ENCODE measurements around the gene KRT27. TPM values are rescaled to one million over a fixed set of nuclear protein-coding genes. Genes with fewer than 3 reads are reported as not detected.

The KRT27 gene
- total RNA-seq, 4 donors from 2014 or later: not detected

DNA sequence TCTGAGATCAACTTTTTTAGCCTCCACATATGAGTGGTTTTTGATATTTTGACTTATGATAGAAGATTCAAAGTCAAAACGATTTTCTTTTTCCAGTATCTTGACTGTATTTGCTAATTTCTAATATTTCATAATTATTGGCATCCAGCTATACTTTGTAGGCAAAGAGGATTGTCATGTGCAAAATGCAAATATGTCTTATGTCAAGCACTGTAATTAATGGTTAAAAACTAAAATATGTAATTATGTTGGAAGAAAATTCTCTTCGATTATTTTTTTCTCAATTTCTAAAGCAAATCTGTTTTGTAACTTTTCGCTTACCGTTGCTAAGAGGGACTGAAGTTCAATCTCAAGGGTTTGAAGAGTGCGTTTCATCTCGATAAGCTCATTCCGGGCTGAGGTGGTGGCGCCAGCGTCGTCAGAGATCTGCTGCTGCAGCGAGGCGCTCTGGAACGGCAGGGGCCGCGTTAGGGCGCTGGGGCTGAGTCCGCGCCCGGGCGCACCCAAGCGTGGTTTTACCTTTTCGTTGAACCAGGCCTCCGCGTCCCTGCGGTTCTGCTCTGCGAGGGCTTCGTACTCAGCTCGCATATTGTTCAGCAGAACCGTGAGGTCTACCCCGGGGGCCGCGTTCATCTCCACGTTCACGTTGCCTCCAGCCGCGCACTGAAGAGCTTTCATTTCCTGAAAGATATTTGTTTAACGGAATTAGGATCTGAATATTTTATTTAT, 3.0 kb downstream of the KRT27 start:
- Histone ChIP-seq H3K4me3 (peak overlapping the region; percentile 10 to 37 (median 25)), H3K9me3 (no peaks in the 10 kb centered on the region), H3K27ac (replicated peaks in 1 of 4) (no peak overlapping the region), H3K36me3 (no peaks in the 10 kb centered on the region), H3K27me3 (peaks cover 0 to 59% (median 13%) of the 10 kb centered on the region in 4 donors), H3K4me1 (no peaks in the 10 kb centered on the region)
- 35% methylated on average over 26 of the region's 37 CpGs for WGBS
- TF ChIP-seq POLR2AphosphoS5 (IDR thresholded peaks at IDR 0.05) (no peak), POLR2A (IDR thresholded peaks at IDR 0.05; ENCODE audit: low read depth) (no peak), EP300 (IDR thresholded peaks at IDR 0.05) (no peak)
- TF ChIP-seq, protein P1, sequence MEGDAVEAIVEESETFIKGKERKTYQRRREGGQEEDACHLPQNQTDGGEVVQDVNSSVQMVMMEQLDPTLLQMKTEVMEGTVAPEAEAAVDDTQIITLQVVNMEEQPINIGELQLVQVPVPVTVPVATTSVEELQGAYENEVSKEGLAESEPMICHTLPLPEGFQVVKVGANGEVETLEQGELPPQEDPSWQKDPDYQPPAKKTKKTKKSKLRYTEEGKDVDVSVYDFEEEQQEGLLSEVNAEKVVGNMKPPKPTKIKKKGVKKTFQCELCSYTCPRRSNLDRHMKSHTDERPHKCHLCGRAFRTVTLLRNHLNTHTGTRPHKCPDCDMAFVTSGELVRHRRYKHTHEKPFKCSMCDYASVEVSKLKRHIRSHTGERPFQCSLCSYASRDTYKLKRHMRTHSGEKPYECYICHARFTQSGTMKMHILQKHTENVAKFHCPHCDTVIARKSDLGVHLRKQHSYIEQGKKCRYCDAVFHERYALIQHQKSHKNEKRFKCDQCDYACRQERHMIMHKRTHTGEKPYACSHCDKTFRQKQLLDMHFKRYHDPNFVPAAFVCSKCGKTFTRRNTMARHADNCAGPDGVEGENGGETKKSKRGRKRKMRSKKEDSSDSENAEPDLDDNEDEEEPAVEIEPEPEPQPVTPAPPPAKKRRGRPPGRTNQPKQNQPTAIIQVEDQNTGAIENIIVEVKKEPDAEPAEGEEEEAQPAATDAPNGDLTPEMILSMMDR (IDR thresholded peaks at IDR 0.05): no peak
- DNase-seq (ENCODE audit: extremely low spot score): no peak
- intact Hi-C loops (cut with DNase I): no loop called here

DNA sequence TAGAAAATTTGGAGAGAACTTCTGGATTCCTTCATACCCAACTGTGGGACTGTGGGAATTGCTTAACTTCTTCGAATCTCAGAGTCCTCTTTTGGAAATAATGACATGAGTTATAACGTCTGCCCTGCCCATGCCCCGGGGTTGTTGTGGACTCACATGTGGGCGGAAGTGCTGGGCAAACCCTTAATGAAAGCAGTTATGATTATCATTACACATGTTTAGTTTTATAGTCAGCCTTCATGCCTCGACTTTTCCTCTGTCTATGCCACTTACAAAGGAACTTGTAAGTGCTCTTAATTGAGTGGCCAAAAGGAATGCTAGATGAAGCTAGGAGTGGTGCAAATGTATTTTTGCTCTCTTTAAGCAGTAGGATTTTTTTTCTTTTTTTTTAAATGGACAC, 3.9 kb downstream of the KRT27 start:
- H3K9me3 ChIP-seq: no peaks in the 10 kb centered on the region
- intact Hi-C loops (cut with DNase I): no loop called here
- no peaks in the 10 kb centered on the region for H3K4me1 ChIP-seq
- WGBS: 73% methylated on average over 5 of the region's 5 CpGs
- TF ChIP-seq, protein P1 (IDR thresholded peaks at IDR 0.05): no peak
- TF ChIP-seq EP300 (IDR thresholded peaks at IDR 0.05) (no peak), POLR2A (IDR thresholded peaks at IDR 0.05; ENCODE audit: low read depth) (no peak), POLR2AphosphoS5 (IDR thresholded peaks at IDR 0.05) (no peak)
- H3K4me3 ChIP-seq: no peak overlapping the region
- H3K36me3 ChIP-seq: no peaks in the 10 kb centered on the region
- no peak for DNase-seq (ENCODE audit: extremely low spot score)
- H3K27me3 ChIP-seq: peaks cover 0 to 63% (median 13%) of the 10 kb centered on the region in 4 donors
- H3K27ac ChIP-seq (replicated peaks in 1 of 4): no peak overlapping the region

- DNase-seq (ENCODE audit: extremely low spot score): no peak
- TF ChIP-seq POLR2AphosphoS5 (IDR thresholded peaks at IDR 0.05) (no peak), POLR2A (IDR thresholded peaks at IDR 0.05; ENCODE audit: low read depth) (no peak), EP300 (IDR thresholded peaks at IDR 0.05) (no peak)
- TF ChIP-seq, protein P1 (IDR thresholded peaks at IDR 0.05): no peak
- Histone ChIP-seq H3K36me3 (no peaks in the 10 kb centered on the region), H3K27me3 (peaks cover 0 to 63% (median 13%) of the 10 kb centered on the region in 4 donors), H3K4me1 (no peaks in the 10 kb centered on the region), H3K4me3 (no peak overlapping the region), H3K27ac (replicated peaks in 1 of 4) (no peak overlapping the region), H3K9me3 (no peaks in the 10 kb centered on the region)
- intact Hi-C loops (cut with DNase I): no loop called here
- 85% methylated on average over 3 of the region's 3 CpGs for WGBS
Observed at GRCh38 chr17:40777971-40778370, 4.4 kb downstream of the KRT27 start.

DNA sequence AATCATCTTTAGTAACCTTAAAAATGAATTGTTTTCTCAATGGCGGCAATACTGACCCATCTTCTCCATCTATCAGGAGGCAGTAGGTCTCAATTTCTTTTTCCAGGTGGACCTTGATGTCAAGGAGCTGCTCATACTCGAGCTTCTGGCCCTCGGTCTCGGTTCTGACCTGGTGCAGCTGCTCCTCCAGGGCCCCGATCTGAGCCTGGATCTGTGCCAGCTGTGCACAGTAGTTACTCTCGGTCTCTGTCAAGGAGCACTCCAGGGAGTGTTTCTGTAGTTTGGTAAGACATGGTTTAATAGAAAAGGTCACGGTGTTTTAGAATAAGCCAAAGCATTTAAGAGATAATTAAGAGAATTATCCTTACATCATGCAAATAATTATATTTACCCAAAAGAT, 4.9 kb downstream of the KRT27 start:
- no peak overlapping the region for H3K27ac ChIP-seq (replicated peaks in 1 of 4)
- no peak overlapping the region for H3K4me3 ChIP-seq
- 62% methylated on average over 7 of the region's 7 CpGs for WGBS
- H3K4me1 ChIP-seq: no peaks in the 10 kb centered on the region
- DNase-seq (ENCODE audit: extremely low spot score): no peak
- intact Hi-C loops (cut with DNase I): no loop called here
- no peaks in the 10 kb centered on the region for H3K9me3 ChIP-seq
- TF ChIP-seq POLR2AphosphoS5 (IDR thresholded peaks at IDR 0.05): no peak
- no peaks in the 10 kb centered on the region for H3K36me3 ChIP-seq
- H3K27me3 ChIP-seq: peaks cover 0 to 64% (median 13%) of the 10 kb centered on the region in 4 donors

GRCh38 chr17:40775945-40776344, 6.4 kb downstream of the KRT27 start:
- TF ChIP-seq EP300 (IDR thresholded peaks at IDR 0.05): no peak
- no peak for TF ChIP-seq POLR2AphosphoS5 (IDR thresholded peaks at IDR 0.05)
- TF ChIP-seq, protein P1 (IDR thresholded peaks at IDR 0.05): no peak
- TF ChIP-seq POLR2A (IDR thresholded peaks at IDR 0.05; ENCODE audit: low read depth): no peak
- Histone ChIP-seq H3K27me3 (peaks cover 0 to 59% (median 13%) of the 10 kb centered on the region in 4 donors), H3K9me3 (no peaks in the 10 kb centered on the region), H3K27ac (replicated peaks in 1 of 4) (no peak overlapping the region), H3K4me3 (no peak overlapping the region), H3K36me3 (no peaks in the 10 kb centered on the region), H3K4me1 (no peaks in the 10 kb centered on the region)
- no peak for DNase-seq (ENCODE audit: extremely low spot score)
- 65% methylated on average over 4 of the region's 4 CpGs for WGBS
- intact Hi-C loops (cut with DNase I): no loop called here

Data from esophagus muscularis mucosa (tissue), 4 donors.